NCI-H748 treated with DMSO at 0.1 percent for 48 hours (cell line): Measurements from ENCODE around the gene SENP7.
"Not testable (repeated sequence)": the region's sequence is repeated elsewhere in the genome, so short reads cannot be mapped to it uniquely, and the experiment has no call there.

Experiments used
- DNase-seq: peaks from one replicate; lab custom pipeline; 2025; lab: John Stamatoyannopoulos, UW

Gene SENP7

DNA sequence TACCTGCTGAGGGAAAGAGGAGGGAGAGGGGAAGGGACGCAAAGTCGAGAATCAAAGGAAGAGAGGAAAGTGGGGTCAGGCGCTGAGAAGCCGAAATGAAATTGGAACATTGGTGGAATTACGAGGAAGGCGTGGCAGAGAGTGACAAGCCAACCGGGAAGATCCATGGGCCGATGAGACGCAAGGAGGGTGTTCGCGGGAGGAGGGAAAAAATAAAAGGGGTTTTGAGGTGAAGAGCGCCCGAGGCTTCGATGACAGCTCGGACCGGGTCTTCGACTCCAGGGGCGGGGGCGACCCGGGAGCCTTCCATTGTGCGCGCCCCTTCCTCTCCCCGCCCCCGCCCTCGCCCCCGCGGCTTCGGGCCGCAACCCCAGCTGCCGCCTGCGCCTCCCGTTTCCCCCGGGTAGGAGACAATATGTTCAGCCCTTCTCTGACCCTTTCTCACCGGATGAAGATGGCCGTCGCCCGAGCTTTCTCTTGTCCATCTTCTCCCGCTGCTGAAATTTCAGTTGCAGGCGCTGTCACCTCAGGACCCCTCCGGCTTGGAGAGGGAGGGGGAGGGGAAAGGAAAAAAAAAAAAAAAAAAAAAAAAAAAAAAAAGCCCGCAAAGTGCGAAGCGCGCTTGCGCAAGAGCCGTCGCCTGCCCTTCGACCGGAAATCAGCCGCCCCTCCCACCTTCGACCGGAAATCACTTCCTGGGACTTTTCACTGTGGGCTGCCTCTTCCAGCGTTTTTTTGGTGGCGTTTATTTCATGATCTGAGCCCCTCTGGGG, at the start of gene SENP7:
SENP7 (minus strand) TSS at position 567 of the 773 bp plus-strand sequence; CDS start at position 485, 82 bp downstream.
- peak; percentile 51 for DNase-seq

- peak; percentile 43 for DNase-seq
Observed at GRCh38 chr3:101561630-101562328, 48.8 kb upstream of the SENP7 start, which contains the start of gene TRMT10C. Gene TRMT10C (plus strand): TSS chr3:101561868. CDS start chr3:101564782, 2,914 bp downstream.

GRCh38 chr3:101556064-101556463, 43.1 kb upstream of the SENP7 start:
- DNase-seq: no peak

- DNase-seq: not testable (repeated sequence)
Observed at GRCh38 chr3:101553381-101553780, 40.4 kb upstream of the SENP7 start.

DNA sequence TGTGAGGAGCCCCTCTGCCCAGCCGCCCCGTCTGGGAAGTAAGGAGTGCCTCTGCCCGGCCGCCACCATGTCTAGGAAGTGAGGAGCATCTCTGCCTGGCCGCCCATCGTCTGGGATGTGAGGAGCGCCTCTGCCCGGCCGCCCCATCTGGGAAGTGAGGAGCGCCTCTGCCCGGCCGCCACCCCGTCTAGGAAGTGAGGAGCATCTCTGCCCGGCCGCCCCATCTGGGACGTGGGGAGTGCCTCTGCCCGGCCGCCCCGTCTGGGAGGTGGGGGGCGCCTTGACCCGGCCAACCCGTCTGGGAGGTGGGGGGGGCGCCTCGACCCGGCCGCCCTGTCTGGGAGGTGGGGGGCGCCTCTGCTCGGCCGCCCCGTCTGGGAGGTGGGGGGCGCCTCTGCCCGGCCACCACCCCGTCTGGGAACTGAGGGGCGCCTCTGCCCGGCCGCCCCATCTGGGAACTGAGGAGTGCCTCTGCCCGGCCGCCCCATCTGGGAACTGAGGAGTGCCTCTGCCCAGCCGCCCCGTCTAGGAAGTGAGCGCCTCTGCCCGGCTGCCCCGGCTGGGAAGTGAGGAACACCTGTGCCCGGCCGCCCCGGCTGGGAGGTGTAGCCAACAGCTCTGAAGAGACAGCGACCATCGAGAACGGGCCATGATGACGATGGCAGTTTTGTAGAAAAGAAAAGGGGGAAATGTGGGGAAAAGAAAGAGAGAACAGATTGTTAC, 38.5 kb upstream of the SENP7 start:
- not testable (repeated sequence) for DNase-seq

- DNase-seq: no peak
Observed at GRCh38 chr3:101549473-101549872, 36.5 kb upstream of the SENP7 start.

DNA sequence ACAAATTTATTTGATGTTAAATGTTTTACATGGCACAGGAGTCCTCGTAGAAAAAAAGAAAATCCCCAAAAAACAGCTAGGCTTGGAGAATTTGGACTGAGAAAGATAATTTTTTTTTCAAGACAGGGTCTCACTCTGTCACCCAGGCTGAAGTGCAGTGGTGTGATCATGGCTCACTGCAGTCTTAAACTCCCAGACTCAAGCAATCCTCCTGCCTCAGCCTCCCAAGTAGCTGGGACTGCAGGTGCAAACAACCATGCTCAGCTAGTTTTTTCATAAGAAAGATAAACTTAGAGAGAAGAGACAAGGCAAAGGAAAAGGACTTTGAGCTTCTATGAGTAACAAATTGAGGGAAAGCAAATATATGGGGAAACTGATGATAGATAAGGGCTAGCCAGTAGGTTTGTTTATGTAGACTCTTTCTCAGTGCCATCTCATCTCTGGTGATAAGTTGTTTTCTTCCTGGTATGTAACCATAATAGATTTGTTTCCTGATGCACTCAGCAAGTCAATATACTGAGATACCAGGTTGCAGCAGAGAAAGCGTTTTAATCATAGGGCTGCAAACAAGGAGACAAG, 35.6 kb upstream of the SENP7 start:
- DNase-seq: no peak

GRCh38 chr3:101544161-101544850, 31.3 kb upstream of the SENP7 start:
- DNase-seq: no peak

- no peak for DNase-seq
Observed at GRCh38 chr3:101542957-101543356, 29.9 kb upstream of the SENP7 start.

DNA sequence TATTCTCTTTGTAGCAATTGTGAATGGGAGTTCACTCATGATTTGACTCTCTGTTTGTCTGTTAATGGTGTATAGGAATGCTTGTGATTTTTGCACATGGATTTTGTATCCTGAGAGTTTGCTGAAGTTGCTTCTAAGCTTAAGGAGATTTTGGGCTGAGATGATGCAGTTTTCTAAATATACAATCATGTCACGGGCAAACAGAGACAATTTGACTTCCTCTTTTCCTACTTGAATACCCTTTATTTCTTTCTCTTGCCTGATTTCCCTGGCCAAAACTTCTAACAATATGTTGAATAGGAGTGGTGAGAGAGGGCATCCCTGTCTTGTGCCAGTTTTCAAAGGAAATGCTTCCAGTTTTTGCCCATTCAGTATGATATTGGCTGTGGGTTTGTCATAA, 23.9 kb upstream of the SENP7 start:
- DNase-seq: not testable (repeated sequence)

- DNase-seq: no peak
Observed at GRCh38 chr3:101536266-101536665, 23.3 kb upstream of the SENP7 start.

GRCh38 chr3:101535221-101535620, 22.2 kb upstream of the SENP7 start:
- no peak for DNase-seq

DNA sequence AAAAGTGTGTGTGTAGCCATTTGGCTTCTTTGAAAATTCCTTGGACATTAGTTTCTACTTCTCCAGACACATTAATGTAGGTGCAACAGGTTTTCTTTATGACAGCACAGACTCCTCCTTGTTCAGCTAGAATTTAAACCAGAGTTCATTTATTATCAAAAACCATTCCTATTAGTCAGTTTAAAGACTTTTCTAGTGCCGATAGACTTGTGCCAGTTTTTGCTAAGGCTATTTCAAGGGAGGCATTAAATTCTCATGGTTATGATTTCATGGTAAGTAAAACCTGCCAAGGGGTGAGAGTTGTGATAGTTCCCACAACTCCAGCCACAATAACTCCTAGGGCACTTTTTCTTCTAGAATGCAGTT, 20.6 kb upstream of the SENP7 start:
- DNase-seq: no peak

DNA sequence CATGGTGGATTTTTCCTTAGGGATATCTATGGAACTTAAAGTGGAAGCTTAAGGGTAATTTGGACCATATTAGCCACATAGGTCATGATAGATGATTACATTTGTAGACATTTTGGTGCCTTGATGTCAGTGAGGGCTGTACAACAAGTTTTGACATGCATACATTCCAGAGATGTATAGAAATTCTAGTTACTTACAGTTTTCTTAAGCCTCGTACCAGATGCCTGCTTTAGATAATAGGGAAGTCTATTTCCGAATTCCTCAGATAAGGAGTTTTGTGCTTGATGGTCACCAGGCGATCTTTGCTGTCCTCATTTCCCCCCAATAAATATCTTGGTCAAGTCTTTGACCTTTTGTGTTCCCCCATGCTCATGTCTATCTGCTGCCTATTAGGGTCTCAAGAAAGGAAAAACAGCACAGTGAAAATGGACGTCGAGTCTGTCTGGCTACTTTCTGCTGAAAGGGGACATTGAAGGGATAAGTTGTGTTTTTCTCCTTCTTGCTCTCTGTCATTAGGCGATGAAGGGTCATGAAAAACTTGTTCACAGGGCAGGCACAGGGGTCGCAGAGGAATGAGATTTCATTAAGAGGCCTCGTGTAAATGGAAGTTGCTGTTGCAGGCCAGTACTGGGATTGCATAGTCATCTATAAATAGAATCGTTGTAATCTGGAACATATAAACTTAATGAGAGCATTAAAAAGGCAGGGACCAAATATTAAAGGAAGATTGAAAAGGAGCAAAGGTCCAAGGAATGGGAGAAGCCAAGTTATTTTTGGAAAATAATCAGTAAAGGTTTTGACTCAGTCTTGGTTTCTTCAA, 20.0 kb upstream of the SENP7 start:
- no peak for DNase-seq

DNA sequence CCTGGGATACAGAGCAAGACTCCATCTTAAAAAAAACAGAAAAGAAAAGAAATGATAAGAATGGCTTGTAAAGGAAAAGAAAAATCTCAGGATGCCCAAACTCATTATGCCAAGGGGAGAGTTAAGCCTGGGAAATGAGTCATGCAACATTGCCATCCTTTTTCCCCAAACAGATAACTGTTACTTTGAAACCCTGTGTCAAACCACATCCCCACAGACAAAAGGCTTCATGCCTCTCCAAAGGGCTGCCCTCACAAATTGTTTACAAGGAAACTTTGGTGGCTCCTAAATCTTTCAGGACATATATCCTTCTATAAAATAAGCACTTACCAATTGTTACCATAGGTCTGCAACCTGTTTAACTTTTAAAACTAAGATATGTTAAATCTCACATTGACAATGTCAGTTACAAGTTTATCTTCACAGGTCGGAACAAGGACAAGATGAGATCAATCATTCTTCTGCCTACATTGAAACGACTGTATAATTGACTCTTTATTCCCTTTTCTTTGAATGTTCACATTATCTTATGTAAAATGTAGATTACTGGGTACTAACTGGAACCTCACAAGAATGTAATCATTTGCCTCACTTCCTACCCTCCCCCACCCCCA, 18.6 kb upstream of the SENP7 start:
- no peak for DNase-seq

- no peak for DNase-seq
Observed at GRCh38 chr3:101530686-101531047, 17.7 kb upstream of the SENP7 start.

GRCh38 chr3:101529816-101530685, 17.0 kb upstream of the SENP7 start:
- no peak for DNase-seq

DNA sequence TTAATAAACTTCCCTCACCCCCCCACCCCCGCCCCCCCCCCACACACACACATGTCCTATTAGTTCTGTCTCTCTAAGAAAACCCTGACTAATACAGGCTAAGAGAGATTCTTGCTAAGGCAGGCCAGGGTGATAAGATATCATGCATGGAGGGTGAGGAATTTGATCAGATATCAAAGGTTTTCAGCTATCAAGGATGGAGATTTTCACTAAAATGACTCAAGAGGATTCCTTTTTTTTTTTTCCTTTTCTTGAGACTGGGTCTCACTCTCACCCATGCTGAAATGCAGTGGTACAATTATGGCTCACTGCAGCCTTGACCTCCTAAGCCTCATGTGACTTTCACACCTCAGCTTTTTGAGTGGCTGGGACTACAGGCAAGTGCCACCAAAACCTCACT, 14.9 kb upstream of the SENP7 start:
- DNase-seq: no peak

- no peak for DNase-seq
Observed at GRCh38 chr3:101527441-101527840, 14.4 kb upstream of the SENP7 start.
